ENCODE results near the gene ANKS3. TPM values are rescaled to one million over a fixed set of nuclear protein-coding genes. Genes with fewer than 3 reads are reported as not detected.

Gene ANKS3
- total and polyA plus RNA-seq, 2 of the 8 experiments (the other 6 are each of a cell fraction or from before 2014, with no cell fraction given): 15.5 to 23.9 TPM

DNA sequence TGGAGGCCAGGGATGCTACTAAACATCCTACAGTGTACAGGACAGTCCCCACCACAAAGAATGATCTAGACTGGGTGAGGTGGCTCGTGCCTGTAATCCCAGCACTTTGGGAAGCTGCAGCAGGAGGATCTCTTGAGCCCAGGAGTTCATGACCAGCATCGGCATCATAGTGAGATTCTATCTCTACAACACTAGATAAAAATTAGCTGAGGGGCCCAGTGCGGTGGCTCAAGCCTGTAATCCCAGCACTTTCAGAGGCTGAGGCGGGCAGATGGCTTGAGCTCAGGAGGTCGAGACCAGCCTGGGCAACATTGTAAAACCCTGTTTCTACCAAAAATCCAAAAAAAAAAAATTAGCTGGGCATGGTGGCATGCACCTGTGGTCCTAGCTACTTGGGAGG is 38.3 kb upstream of the ANKS3 start (continued):
- no peak for TF ChIP-seq RBBP5 (IDR thresholded peaks at IDR 0.05; ENCODE audit: borderline replicate concordance, low read depth, low read length)
- TF ChIP-seq TBP (IDR thresholded peaks at IDR 0.05; ENCODE audit: low read depth, low read length): no peak
- TF ChIP-seq CBX8 (IDR thresholded peaks at IDR 0.05; ENCODE audit: borderline replicate concordance, low read depth, low read length): no peak

All from H1 (cell line).